ENCODE results near the gene DERL3. TPM values are rescaled to one million over a fixed set of nuclear protein-coding genes. Genes with fewer than 3 reads are reported as not detected.

DERL3 gene
- total RNA-seq, 1 experiment from 2014 or later, result not detected

- no peak for DNase-seq (ENCODE audit: low read depth)
Measured at GRCh38 chr22:23847991-23848864, 9.4 kb upstream of the DERL3 start.

- DNase-seq (ENCODE audit: low read depth), result no peak
Measured at GRCh38 chr22:23847310-23847920, 8.6 kb upstream of the DERL3 start.

DNA sequence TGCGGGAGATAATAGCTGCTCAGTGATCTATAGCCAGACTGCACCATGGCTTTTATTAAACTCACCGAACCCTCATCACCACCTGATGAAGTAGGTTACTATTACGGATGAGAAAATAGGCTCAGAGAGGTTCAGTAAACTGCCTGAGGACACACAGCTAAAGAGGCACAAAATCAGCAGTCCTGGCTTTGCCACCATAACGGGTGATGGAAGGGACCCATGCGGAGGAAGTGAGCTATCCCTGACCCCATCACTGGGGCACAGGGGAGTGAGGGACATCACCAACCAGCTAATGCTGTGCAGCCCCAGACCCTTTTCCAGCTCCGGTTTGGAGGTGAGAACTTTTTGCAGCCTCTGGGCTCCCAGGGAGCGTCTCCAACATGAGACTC is 7.3 kb upstream of the DERL3 start:
- DNase-seq (ENCODE audit: low read depth), result no peak

DNA sequence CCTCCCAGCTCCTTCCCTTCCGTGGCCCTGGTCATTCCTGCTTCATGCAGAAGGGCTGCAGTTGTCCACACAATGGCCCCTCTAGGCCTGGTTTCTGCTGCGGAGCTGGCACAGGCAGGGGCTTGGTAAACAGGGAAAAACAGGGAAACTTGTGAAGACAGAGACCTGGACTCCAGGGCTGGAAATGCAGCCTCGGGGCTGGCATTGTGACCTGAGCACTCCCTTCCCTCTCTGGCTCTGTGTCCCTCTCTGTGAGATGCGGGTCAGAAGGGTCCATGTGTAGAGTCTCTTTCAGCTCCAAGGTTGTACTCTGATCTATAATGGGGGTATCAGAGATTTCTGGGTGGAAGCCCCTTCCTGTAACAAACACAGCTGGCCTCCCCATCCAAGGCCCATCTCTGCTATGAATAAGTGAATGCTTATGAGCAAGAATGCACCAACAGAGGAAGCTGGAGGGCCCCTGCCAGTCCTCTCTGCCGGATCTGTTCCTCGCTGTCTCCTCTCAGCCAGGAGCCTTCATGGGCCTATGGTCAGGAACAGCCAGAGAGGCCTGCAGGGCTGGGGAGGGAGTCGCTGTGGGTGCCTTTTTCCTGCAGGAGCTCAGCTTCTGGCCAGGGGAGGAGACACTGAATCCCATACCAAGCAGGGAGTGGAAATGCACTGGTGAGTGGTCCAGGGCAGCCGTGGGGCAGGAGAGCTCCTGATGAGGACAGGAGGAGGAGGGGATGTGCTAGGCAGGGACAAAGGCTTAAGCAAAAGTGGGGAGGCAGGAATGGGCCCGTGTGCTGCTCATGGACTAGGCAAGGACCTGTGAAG is 6.7 kb upstream of the DERL3 start:
- DNase-seq (ENCODE audit: low read depth), result no peak

GRCh38 chr22:23844739-23845202 is 6.0 kb upstream of the DERL3 start:
- no peak for DNase-seq (ENCODE audit: low read depth)

DNA sequence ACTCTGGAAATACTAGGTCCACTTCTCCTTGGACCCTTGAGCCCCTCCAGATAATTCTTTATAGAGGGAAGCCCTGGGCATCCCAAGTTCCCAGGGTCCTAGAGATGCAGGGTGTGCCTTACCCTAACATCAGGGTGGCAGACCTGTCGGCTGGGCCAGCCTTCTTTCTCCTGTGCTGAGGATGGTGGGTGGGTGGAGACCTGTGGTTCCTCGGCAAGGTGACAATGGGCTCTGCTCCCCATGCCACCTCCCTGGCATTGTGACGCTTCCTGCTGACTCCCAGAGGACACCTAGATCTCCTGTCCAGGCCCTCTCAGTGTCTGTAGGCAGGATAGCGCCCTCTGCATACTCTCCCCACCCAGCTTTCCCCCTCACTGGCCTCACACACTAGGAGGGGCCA is 3.8 kb upstream of the DERL3 start:
- DNase-seq (ENCODE audit: low read depth), result no peak

DNA sequence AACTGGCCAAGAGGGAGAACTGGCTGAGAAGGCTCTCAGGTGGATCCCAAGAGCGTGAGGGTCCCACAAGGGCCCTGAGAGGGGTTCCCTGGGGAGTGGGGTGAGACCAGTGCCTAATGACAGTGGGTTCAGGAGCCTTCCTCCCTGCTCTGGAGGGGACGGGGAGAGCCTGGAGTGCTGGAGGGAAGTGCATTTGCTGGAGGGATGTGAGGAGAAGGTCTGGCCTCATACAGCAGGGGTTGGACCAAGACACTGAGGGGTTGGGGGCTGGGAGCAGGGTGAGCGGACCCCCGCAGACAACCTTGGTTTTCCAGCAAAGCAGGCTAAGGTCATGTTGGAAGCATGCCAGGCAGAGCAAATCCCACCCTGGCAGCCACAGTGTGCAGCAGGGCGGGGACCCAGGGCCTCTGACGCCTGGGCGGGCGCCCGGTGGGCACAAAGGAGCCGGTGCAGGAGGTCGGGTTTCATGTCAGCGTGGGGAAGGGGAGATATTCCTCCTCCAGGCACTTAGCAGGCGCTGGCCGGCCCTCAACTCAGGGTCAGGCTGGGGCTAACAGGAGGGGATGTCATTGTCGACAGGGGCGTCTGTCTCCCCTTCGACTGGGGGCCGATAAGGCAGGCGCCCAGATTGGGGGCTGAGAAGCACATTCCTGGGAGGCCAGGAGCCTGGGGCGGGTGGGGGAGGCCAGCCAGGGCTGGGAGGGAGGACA is 3.1 kb upstream of the DERL3 start:
- DNase-seq (ENCODE audit: low read depth), result no peak

DNA sequence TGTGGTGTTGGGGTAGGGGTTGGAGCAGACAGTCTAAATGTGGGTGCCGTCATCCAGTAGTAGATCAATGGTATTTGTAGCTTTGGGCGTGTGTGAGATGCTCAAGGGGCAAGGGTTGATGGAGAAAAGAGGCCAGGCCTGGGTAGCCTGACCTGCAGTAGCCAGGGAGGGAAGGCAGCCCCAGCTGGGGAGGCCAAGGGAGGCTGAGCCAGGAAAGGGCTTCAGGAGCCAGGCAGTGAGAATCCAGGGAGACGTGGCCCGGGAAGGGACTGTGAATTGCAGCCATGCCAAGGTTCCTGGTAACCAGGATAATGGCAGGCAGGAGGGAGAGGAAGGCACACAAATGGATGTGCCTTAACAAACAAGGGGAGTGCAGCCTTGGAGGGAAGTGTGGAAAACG is 2.5 kb upstream of the DERL3 start:
- no peak for DNase-seq (ENCODE audit: low read depth)

DNA sequence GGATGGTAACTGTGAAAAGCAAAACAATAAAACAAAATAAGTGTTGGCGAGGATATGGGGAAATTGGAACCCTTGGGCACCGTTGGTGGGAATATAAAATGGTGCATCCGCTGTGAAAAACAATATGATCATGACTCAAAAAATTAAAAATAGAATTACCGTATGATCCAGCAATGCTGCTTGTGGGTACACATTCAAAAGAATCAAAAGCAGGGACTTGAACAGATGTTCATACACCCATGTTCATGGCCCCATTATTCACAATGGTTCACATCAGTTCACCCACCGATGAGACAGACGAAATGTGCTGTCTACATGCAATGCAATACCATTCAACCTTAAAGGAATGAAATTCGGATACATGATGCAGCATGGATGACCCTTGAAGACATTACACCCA is 1.2 kb upstream of the DERL3 start:
- peak; percentile 10 for DNase-seq (ENCODE audit: low read depth)

- no peak for DNase-seq (ENCODE audit: low read depth)
Measured at GRCh38 chr22:23837911-23838680, 710 bp downstream of the DERL3 start.

GRCh38 chr22:23837496-23837859 is 1.3 kb downstream of the DERL3 start:
- no peak for DNase-seq (ENCODE audit: low read depth)

DNA sequence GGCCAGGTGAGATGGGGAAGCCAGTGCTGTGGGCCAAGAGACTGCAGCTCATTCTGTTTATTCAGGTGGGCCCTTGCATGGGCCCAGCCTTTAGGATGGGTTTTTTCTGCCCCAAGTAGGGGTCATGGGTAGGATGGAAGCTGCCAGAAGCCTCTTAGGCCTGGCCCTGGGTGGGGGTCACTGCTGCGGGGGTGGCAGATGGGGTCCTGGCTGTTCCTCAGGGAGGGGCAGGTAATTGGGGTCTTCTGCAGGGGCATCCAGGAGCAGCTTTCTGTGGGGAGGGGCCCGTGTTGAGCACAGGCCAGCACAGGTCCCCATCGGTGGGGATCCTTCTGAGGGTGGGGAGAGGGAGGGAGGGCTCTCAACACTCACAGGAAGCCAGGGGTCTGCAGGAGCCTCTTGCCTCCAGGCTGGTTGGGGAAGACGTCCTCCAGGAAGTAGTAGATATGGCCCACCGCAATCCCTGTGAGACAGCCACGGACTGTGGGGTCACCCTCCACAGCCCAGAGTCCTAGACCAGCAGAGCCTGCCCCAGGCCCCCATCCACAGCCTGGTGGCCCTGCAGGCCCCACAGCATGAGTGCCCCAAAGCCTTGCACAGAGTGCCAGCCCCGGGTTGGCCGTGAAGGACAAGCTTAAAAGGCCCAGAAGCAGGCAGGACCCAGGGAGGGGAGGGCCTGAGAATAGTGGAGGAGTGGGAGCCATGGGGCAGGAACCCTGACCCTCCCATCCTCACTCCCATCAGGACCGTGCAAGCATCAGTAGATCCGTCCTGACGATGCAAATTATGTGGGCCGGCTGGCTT is 1.9 kb downstream of the DERL3 start:
- no peak for DNase-seq (ENCODE audit: low read depth)

GRCh38 chr22:23836281-23836680 is 2.5 kb downstream of the DERL3 start:
- DNase-seq (ENCODE audit: low read depth), result no peak

- DNase-seq (ENCODE audit: low read depth), result no peak
Measured at GRCh38 chr22:23835484-23836144, 3.2 kb downstream of the DERL3 start.

DNA sequence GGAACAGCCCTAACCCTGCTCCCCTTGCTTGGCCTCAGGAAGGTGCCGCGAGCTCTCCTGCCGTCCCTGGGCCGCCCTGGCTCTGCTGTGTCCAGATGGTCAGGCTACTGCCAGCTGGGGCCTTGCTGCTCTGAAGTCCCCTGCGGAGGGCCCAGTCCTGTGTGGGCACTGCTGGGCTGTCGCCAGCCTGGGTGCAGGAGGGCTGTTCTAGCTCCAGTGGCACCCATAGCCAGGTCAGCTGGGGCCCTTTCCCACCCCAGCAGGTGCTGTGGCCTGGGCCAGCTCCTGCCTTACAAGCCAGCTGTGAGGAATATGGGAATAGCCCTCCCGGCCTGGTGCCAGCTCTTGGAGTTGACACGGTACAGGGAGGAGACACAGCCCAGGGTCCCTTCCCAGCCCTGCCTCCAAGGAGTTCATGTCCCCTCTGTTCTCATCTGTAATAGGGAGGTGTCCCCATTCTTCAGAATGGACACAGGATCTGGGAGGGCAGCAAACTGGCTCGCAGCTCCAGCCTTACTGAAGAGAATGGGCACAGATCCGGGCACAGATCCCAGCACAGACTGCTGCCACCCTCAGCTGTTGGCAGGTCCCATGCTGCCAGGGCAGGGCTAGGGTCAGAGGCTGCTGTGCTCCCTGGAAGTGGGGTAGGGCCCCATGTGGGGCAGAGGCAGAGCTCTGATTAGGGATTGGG is 3.9 kb downstream of the DERL3 start:
- no peak for DNase-seq (ENCODE audit: low read depth)

GRCh38 chr22:23834406-23834792 is 4.4 kb downstream of the DERL3 start:
- no peak for DNase-seq (ENCODE audit: low read depth)

DNA sequence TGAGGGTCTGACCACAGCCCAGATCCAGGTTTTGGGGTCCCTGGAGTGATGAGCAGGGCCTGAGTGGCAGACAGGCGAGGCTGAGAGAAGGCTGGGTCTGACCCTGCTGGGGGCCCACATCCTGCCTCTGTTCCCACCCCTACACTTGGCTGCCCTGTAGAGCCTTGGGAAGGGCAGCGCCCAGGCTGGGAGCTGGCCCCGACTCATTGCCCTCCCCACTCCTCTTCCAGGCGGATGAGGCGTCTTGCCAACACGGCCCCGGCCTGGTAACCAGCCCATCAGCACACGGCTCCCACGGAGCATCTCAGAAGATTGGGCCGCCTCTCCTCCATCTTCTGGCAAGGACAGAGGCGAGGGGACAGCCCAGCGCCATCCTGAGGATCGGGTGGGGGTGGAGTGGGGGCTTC is 4.9 kb downstream of the DERL3 start:
- no peak for DNase-seq (ENCODE audit: low read depth)

DNA sequence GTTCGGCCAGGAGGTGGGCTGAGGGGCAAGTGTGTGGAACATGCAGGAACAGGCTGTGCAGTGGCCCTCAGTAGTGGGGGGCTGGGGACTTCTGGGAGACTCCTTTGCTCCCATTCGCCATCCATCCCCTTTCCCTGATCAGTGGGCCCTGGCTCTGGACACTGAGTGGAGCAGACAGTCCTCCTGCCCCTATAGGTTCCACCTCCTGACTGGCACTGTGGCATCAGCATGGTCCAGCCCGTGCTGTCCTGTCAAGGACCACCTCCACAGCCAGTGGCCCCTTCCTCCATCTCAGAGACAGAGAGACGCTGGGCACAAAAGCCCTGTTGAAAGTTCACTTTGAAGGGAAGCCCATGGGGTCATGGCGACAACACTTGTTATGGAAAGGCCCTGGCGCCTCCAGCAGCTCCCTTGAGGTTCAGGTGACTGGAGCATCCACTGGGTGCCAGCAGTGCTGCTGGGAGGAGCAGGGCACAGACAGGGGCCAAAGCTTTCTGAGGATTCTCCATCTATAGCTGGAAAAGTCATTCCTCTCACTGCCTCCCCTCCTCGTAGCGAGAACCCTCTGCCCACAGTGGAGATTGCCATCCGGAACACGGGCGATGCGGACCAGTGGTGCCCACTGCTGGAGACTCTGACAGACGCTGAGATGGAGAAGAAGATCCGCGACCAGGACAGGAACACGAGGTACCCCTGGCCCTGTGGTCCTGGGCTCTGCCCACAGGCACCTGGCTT is 5.6 kb downstream of the DERL3 start:
- no peak for DNase-seq (ENCODE audit: low read depth)

Measured in HT1080 (cell line).